Ascending aorta (tissue), 2 donors: Measurements from ENCODE around the gene NUDT2. TPM values are rescaled to one million over a fixed set of nuclear protein-coding genes. Genes with fewer than 3 reads are reported as not detected.
"Not testable (repeated sequence)": the region's sequence is repeated elsewhere in the genome, so short reads cannot be mapped to it uniquely, and the experiment has no call there.

ENCODE experiments used
- DNase-seq, 2 donors: peaks; one replicate each; pipeline ENCODE4 v3.0.0-alpha.2; 2019; ENCODE audit warnings: low spot score in 2 of 2
- H3K27ac ChIP-seq, 2 donors: fragments of 200-600 bp; sonication (generic); one replicate each; pipeline ENCODE4 v1.5.1; 2016 to 2017; ENCODE audit warnings: mild to moderate bottlenecking in 1 of 2
- H3K27me3 ChIP-seq: fragments of 200-600 bp; sonication (generic); one replicate; pipeline ENCODE4 v1.5.1; 2017
- H3K36me3 ChIP-seq, 2 donors: fragments of 200-600 bp; sonication (generic); one replicate each; pipeline ENCODE4 v1.5.1; 2016
- H3K4me1 ChIP-seq, 2 donors: fragments of 200-600 bp; sonication (generic); one replicate each; pipeline ENCODE4 v1.5.1; 2016 to 2017; ENCODE audit warnings: mild to moderate bottlenecking in 1 of 2
- H3K4me3 ChIP-seq, 2 donors: fragments of 200-600 bp; sonication (generic); one replicate each; pipeline ENCODE4 v1.5.1; 2016 to 2017; ENCODE audit warnings: mild to moderate bottlenecking in 1 of 2
- H3K9me3 ChIP-seq, 2 donors: fragments of 200-600 bp; sonication (generic); one replicate each; pipeline ENCODE4 v1.5.1; 2016
- intact Hi-C: fragments of 100-400 bp; cut with DNase I; formaldehyde crosslinking; loops from one replicate; pipeline ENCODE4 v1.15.1; 2023
- total RNA-seq: library from RNA; depleted of rRNA; stranded (reverse); fragments of >200 nt; gene quantifications from one replicate; pipeline ENCODE4 v1.1.0, GENCODE V29; 2016
- TF ChIP-seq, protein P1 (sequence below), 3 experiments: fragments of 200-600 bp in 2 of 3; fragments of 450-650 bp in 1 of 3; sonication (generic) in 2 of 3; IDR thresholded peaks; one replicate each; pipeline ENCODE4 v1.5.1; 2016 to 2019; ENCODE audit warnings: antibody characterized with exemption in 3 of 3, mild to moderate bottlenecking in 1 of 3, moderate library complexity in 1 of 3

NUDT2 gene
- total RNA-seq, 1 donor from 2014 or later: not detected

DNA sequence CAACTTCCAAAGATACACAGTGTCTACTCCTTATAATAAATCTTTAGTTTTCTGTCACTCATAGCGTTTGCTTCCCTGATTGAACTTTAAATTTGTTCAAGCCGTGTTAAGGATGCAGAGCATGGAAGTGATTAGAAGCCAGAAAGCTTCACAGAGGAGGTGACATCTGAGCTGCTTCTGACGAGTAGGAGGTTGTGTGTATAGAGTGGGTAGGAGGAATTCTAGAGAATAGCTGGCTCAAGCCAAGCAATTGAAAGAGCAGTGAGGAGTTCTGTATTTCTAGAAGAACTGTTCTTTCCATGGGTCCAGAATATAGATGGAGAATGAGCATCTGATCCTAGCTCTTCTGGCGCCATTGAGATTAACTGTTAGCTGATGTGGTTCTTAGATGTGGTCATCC is 6.0 kb downstream of the NUDT2 start:
- H3K4me1 ChIP-seq: peaks cover 0 to 2% of the 10 kb centered on the region in 2 donors
- H3K27ac ChIP-seq: no peak overlapping the region
- H3K4me3 ChIP-seq: no peak overlapping the region
- peaks cover 4 to 18% of the 10 kb centered on the region in 2 donors for H3K36me3 ChIP-seq
- no peaks in the 10 kb centered on the region for H3K9me3 ChIP-seq
- no peaks in the 10 kb centered on the region for H3K27me3 ChIP-seq
- no peak for DNase-seq
- TF ChIP-seq, protein P1, sequence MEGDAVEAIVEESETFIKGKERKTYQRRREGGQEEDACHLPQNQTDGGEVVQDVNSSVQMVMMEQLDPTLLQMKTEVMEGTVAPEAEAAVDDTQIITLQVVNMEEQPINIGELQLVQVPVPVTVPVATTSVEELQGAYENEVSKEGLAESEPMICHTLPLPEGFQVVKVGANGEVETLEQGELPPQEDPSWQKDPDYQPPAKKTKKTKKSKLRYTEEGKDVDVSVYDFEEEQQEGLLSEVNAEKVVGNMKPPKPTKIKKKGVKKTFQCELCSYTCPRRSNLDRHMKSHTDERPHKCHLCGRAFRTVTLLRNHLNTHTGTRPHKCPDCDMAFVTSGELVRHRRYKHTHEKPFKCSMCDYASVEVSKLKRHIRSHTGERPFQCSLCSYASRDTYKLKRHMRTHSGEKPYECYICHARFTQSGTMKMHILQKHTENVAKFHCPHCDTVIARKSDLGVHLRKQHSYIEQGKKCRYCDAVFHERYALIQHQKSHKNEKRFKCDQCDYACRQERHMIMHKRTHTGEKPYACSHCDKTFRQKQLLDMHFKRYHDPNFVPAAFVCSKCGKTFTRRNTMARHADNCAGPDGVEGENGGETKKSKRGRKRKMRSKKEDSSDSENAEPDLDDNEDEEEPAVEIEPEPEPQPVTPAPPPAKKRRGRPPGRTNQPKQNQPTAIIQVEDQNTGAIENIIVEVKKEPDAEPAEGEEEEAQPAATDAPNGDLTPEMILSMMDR (IDR thresholded peaks at IDR 0.05): no peak
- intact Hi-C loops: loop anchor here (10.0 kb wide), 1 partner anchor 169 kb away; no protein-coding TSS in a partner anchor

DNA sequence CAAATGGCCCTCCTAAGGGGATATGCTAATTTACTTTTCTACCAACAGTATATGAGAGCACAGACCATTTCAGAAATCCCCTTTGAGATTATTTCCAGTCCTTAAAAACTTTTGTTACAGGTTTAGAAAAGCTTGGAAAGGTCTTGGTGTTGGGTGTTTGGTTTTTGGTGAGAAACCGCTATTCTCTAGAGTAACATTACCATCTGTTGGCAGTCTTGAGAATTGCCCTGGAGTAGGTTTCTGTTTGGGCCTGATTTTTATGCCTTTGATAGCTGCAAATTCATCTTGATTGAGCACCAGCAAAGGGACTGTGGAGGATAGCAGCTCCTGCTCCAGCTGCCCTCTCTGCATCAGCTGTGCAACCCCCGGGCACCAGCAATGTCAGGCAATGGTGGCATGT is 8.0 kb downstream of the NUDT2 start:
- intact Hi-C loops: loop anchor here (10.0 kb wide), 1 partner anchor 167 kb away; no protein-coding TSS in a partner anchor
- peaks cover under 1 to 6% of the 10 kb centered on the region in 2 donors for H3K4me1 ChIP-seq

DNA sequence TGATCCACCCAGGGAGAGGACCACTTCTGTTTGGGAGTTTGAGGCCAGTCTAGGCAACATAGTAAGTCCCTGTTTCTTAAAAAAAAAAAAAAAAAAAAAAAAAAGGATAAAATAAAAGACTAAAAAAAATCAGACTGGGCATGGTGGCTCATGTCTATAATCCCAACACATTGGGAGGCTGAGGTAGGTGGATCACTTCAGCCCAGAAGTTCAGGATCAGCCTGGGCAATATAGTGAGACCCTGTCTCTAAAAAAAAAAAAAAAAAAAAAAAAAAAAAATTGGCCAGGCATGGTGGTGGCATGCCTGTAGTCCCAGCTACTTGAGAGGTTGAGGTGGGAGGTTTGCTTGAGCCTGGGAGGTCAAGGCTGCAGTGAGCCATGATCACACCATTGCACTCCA is 8.7 kb downstream of the NUDT2 start:
- H3K4me3 ChIP-seq, H3K9me3 ChIP-seq, DNase-seq, H3K27ac ChIP-seq, H3K27me3 ChIP-seq: not testable (repeated sequence)
- H3K4me1 ChIP-seq: peaks cover 4 to 11% of the 10 kb centered on the region in 2 donors
- intact Hi-C loops: loop anchor here (10.0 kb wide), 1 partner anchor 167 kb away; no protein-coding TSS in a partner anchor
- H3K36me3 ChIP-seq: peaks cover 5 to 25% of the 10 kb centered on the region in 2 donors

More for the DNA sequence above, 8.0 kb downstream of the NUDT2 start:
- H3K9me3 ChIP-seq: no peaks in the 10 kb centered on the region
- TF ChIP-seq, protein P1 (IDR thresholded peaks at IDR 0.05): no peak
- no peaks in the 10 kb centered on the region for H3K27me3 ChIP-seq
- no peak for DNase-seq
- H3K4me3 ChIP-seq: no peak overlapping the region
- H3K27ac ChIP-seq: no peak overlapping the region
- H3K36me3 ChIP-seq: peaks cover 5 to 25% of the 10 kb centered on the region in 2 donors

DNA sequence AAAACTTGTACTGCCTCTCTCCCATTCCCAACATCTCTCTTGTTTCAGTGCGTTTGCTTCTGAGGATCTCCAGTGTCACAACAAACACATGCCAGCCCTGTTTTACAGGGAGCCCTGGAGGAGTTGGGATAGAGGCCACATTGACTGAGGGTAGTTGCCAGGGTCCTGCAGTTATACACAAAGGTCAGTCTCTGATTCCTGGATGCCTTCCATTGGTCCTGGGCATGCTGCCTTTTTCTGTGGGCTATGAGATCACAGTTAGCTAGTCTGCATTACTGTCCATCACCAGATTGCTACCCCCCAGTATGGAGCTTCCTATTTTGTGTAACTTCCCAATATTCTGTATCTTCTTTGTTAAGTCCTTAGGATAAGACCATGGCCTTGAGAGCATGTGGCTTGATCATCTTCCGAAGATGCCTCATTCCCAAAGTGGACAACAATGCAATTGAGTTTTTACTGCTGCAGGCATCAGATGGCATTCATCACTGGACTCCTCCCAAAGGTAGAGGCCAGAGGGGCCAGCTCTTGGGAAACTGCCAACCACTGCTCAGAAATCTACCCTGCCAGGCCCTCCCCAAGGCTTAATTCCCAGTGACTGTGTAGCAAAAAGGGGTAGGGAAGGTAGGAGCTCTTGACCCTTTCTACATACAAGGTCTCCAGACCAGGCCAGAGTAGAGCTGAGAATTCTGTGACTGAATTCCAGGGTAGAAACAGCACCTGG is 9.5 kb downstream of the NUDT2 start:
- intact Hi-C loops: loop anchor here (10.0 kb wide), 1 partner anchor 166 kb away; no protein-coding TSS in a partner anchor
- H3K4me3 ChIP-seq: no peak overlapping the region
- TF ChIP-seq, protein P1 (IDR thresholded peaks at IDR 0.05): no peak
- no peaks in the 10 kb centered on the region for H3K27me3 ChIP-seq
- H3K9me3 ChIP-seq: no peaks in the 10 kb centered on the region
- H3K27ac ChIP-seq: no peak overlapping the region
- peaks cover 5 to 25% of the 10 kb centered on the region in 2 donors for H3K36me3 ChIP-seq
- peaks cover 9 to 17% of the 10 kb centered on the region in 2 donors for H3K4me1 ChIP-seq
- no peak for DNase-seq

DNA sequence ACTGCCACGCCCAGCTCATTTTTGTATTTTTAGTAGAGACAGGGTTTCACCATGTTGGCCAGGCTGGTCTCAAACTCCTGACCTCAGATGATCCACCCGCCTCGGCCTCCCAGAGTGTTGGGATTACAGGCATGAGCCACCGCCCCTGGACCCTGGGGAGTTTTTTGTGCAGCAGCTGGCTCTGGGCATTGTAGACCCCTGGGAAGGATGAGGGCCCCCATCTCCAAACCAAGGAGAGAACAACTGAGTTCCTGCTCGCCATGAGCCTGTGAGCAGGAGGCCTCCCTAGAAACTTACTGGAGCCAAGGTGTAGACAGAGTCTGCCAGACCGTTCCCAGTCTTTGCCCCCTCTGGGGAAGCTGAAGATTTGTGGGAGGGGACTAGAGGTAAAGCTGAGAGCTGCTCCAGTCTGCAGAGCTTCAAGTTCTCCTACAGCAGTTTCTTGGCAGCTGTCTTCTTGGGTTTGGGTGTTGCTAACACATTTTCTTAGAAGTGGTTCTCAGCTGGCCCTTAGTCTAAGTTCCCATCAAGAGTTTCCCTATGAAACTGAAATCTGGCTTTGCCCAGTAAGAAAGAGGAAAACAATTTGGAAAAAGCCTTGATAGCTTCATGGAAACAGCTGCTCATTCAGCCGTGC is 12.4 kb downstream of the NUDT2 start:
- H3K9me3 ChIP-seq: no peaks in the 10 kb centered on the region
- peaks cover 5 to 25% of the 10 kb centered on the region in 2 donors for H3K36me3 ChIP-seq
- peak overlapping the region; percentile 83 to 87 for H3K27ac ChIP-seq
- DNase-seq: no peak
- H3K4me3 ChIP-seq: no peak overlapping the region
- no peaks in the 10 kb centered on the region for H3K27me3 ChIP-seq
- peaks cover 23 to 41% of the 10 kb centered on the region in 2 donors for H3K4me1 ChIP-seq
- TF ChIP-seq, protein P1 (IDR thresholded peaks at IDR 0.05): no peak
- intact Hi-C loops: no loop called here

DNA sequence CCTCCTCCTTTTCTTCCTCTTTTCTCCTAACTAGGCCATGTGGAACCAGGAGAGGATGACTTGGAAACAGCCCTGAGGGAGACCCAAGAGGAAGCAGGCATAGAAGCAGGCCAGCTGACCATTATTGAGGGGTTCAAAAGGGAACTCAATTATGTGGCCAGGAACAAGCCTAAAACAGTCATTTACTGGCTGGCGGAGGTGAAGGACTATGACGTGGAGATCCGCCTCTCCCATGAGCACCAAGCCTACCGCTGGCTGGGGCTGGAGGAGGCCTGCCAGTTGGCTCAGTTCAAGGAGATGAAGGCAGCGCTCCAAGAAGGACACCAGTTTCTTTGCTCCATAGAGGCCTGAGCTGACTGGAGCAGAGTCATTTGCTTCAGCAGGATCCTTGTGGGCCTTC is 13.7 kb downstream of the NUDT2 start:
- H3K4me1 ChIP-seq: peaks cover 24 to 51% of the 10 kb centered on the region in 2 donors
- H3K36me3 ChIP-seq: peaks cover 5 to 25% of the 10 kb centered on the region in 2 donors
- H3K9me3 ChIP-seq: no peaks in the 10 kb centered on the region
- intact Hi-C loops: no loop called here
- TF ChIP-seq, protein P1 (IDR thresholded peaks at IDR 0.05): no peak
- H3K4me3 ChIP-seq: no peak overlapping the region
- peak; percentile 49 to 92 for DNase-seq
- no peaks in the 10 kb centered on the region for H3K27me3 ChIP-seq
- H3K27ac ChIP-seq: peak overlapping the region; percentile 83 to 87
